OCI-LY3 (cell line): ENCODE data around the gene RHBG.
"Not testable (repeated sequence)": the region's sequence is repeated elsewhere in the genome, so short reads cannot be mapped to it uniquely, and the experiment has no call there.

Experiments used
- H2AFZ ChIP-seq: fragments of 200-600, 300-600 bp; shearing (Covaris generic); 2 replicates; pipeline ENCODE4 v1.6.0; 2014; ENCODE audit warnings: antibody characterized with exemption, low read depth, low read length
- H3K27ac ChIP-seq: fragments of 200-600, 300-600 bp; sonication (generic); 2 replicates; pipeline ENCODE4 v1.5.1; 2014; ENCODE audit warnings: mild to moderate bottlenecking, low read length, moderate library complexity, mixed read lengths
- H3K27me3 ChIP-seq: fragments of 200-600, 300-600 bp; sonication (generic); 2 replicates; pipeline ENCODE4 v1.6.1; 2014; ENCODE audit warnings: low read depth, low read length, mixed read lengths
- H3K36me3 ChIP-seq: fragments of 200-600, 300-600 bp; sonication (generic); replicated peaks from 2 replicates; pipeline ENCODE3; 2014; ENCODE audit warnings: low read depth, low read length, mixed read lengths
- H3K4me1 ChIP-seq: fragments of 300-600, 200-600 bp; sonication (generic); 2 replicates; pipeline ENCODE4 v1.6.1; 2014; ENCODE audit warnings: low read length, mixed read lengths
- H3K4me2 ChIP-seq: fragments of 200-600, 300-600 bp; sonication (generic); 2 replicates; pipeline ENCODE4 v1.6.1; 2014; ENCODE audit warnings: low read length, mixed read lengths
- H3K4me3 ChIP-seq: fragments of 300-600, 200-600 bp; sonication (generic); 2 replicates; pipeline ENCODE4 v1.5.1; 2014; ENCODE audit warnings: antibody characterized with exemption, mild to moderate bottlenecking, low read length, moderate library complexity
- H3K79me2 ChIP-seq: fragments of 300-600, 200-600 bp; shearing (Covaris generic); 2 replicates; pipeline ENCODE4 v1.6.1; 2014; ENCODE audit warnings: mild to moderate bottlenecking, low read length, mixed read lengths
- H3K9ac ChIP-seq: fragments of 300-600, 200-600 bp; shearing (Covaris generic); 2 replicates; pipeline ENCODE4 v1.6.0; 2014; ENCODE audit warnings: mild to moderate bottlenecking, low read length, moderate library complexity
- H3K9me3 ChIP-seq: fragments of 200-600, 300-600 bp; shearing (Covaris generic); 2 replicates; pipeline ENCODE4 v1.6.1; 2014; ENCODE audit warnings: low read length, mixed read lengths; ENCODE audit not compliant: insufficient read depth
- H4K20me1 ChIP-seq: fragments of 200-600, 300-600 bp; sonication (generic); 2 replicates; pipeline ENCODE4 v1.6.1; 2016; ENCODE audit warnings: low read length, mixed read lengths; ENCODE audit not compliant: insufficient read depth
- CTCF ChIP-seq: fragments of 200-600, 300-600 bp; sonication (generic); IDR thresholded peaks from 2 replicates; pipeline ENCODE4 v1.5.1; 2014; ENCODE audit warnings: antibody characterized with exemption, low read length, low read depth
- EZH2phosphoT487 ChIP-seq: fragments of 200-600 bp; shearing (Covaris generic); IDR thresholded peaks from 2 replicates; pipeline ENCODE4 v1.6.1; 2018; ENCODE audit warnings: antibody characterized with exemption, mixed run types, low read depth

Gene RHBG

DNA sequence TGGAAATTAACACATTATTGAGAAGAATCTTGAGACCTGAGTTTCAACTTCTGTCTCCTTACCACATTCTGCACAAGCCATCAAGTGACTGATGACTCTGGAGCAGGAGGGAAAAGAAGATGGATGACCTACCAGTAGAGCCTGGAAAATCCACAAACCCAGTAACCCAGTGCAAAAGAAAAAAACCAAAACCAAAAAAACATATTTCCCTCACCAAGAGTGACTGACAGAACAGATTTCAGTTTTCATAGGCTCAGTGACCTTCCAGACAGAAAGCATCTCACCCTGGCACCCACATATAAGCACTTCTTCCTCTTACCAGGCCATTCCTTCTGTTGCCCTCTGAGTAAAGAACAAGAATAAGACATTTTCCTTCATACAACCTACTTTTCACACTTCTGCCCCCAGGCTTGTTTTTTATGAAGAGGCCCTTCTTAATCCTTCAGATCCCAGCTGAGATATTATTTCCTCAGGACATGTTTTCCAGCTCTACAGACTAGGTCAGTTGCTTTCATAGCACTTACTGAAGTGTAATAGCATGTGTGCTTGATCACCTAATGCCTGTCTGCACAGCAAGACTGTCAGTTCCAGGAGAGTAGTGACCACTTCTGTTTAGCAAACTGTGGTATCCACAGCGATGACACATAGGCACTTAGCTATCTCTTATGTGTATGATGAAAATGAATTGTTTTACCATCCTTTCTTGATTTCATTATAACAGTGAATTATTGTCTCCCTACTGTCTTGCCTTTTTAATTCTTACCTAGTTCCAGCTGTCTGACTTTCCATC lies 26.6 kb upstream of the RHBG start:
- Histone ChIP-seq H3K4me1 (peaks cover 4% of the 10 kb centered on the region), H3K4me2 (no peak overlapping the region), H3K4me3 (no peak overlapping the region), H3K36me3 (no peaks in the 10 kb centered on the region), H3K9ac (no peak overlapping the region), H4K20me1 (no peaks in the 10 kb centered on the region), H3K27me3 (peaks cover 15% of the 10 kb centered on the region; the same call in 1 of the 2 replicates), H2AFZ (no peak overlapping the region), H3K9me3 (no peaks in the 10 kb centered on the region), H3K79me2 (peaks cover 10% of the 10 kb centered on the region), H3K27ac (no peak overlapping the region)
- TF ChIP-seq EZH2phosphoT487: no peak
- TF ChIP-seq CTCF: no peak

GRCh38 chr1:156344409-156344808 lies 24.6 kb upstream of the RHBG start:
- Histone ChIP-seq H3K9ac (no peak overlapping the region), H3K79me2 (no peaks in the 10 kb centered on the region), H3K4me2 (no peak overlapping the region), H3K4me3 (no peak overlapping the region), H2AFZ (no peak overlapping the region), H3K9me3 (no peaks in the 10 kb centered on the region), H3K27me3 (peaks cover 15% of the 10 kb centered on the region; the same call in 1 of the 2 replicates), H4K20me1 (no peaks in the 10 kb centered on the region), H3K36me3 (no peaks in the 10 kb centered on the region), H3K27ac (no peak overlapping the region), H3K4me1 (peaks cover under 1% of the 10 kb centered on the region)
- TF ChIP-seq EZH2phosphoT487: no peak
- TF ChIP-seq CTCF: no peak

GRCh38 chr1:156346035-156346434 lies 23.0 kb upstream of the RHBG start:
- not testable (repeated sequence) for H2AFZ ChIP-seq, H3K9ac ChIP-seq, H3K79me2 ChIP-seq, H4K20me1 ChIP-seq, H3K36me3 ChIP-seq, H3K27ac ChIP-seq, H3K4me3 ChIP-seq, H3K9me3 ChIP-seq, H3K4me1 ChIP-seq, H3K4me2 ChIP-seq
- H3K27me3 ChIP-seq: peaks cover 18% of the 10 kb centered on the region; the same call in 1 of the 2 replicates

GRCh38 chr1:156346636-156347035 lies 22.4 kb upstream of the RHBG start:
- Histone ChIP-seq H4K20me1 (no peaks in the 10 kb centered on the region), H2AFZ (no peak overlapping the region), H3K79me2 (no peaks in the 10 kb centered on the region), H3K4me3 (no peak overlapping the region), H3K9me3 (no peaks in the 10 kb centered on the region), H3K27me3 (peaks cover 18% of the 10 kb centered on the region; the same call in 1 of the 2 replicates), H3K36me3 (no peaks in the 10 kb centered on the region), H3K4me2 (no peak overlapping the region), H3K27ac (no peak overlapping the region), H3K4me1 (no peaks in the 10 kb centered on the region), H3K9ac (no peak overlapping the region)
- TF ChIP-seq CTCF (no peak), EZH2phosphoT487 (no peak)
